Measurements from ENCODE around the gene FSTL3.
A peak's percentile ranks its signal among the peaks of the same experiment; 100 is the strongest.
"Not testable (repeated sequence)": the region's sequence is repeated elsewhere in the genome, so short reads cannot be mapped to it uniquely, and the experiment has no call there.

FSTL3 gene

GRCh38 chr19:694481-695351 is 18.5 kb downstream of the FSTL3 start:
- no peak overlapping the region for H3K27ac ChIP-seq
- no peak for TF ChIP-seq CTCF (IDR thresholded peaks at IDR 0.05; ENCODE audit: low read depth, low read length, missing control alignments)
- DNase-seq = no peak

GRCh38 chr19:695352-695949 is 19.3 kb downstream of the FSTL3 start, which contains the start of gene PRSS57:
Gene PRSS57, minus strand, starts transcription at chr19:695452. Its CDS starts 22 bp downstream, at chr19:695430.
- no peaks in the 10 kb centered on the region for H3K36me3 ChIP-seq (replicated peaks)
- DNase-seq = no peak
- no peak within 1 kb of the TSS for H3K4me3 ChIP-seq (ENCODE audit: low read depth, low read length)
- no peak for TF ChIP-seq CTCF (IDR thresholded peaks at IDR 0.05; ENCODE audit: low read depth, low read length, missing control alignments)
- in situ Hi-C loops (cut with HindIII; ENCODE audit: low pct_ligation_motif_present, low sequenced_read_pairs) = no loop called here
- no peaks in the 10 kb centered on the region for H3K27me3 ChIP-seq (replicated peaks)
- H3K27ac ChIP-seq = no peak within 1 kb of the TSS

More at GRCh38 chr19:694481-695351, 18.5 kb downstream of the FSTL3 start:
- no peaks in the 10 kb centered on the region for H3K36me3 ChIP-seq (replicated peaks)
- H3K27me3 ChIP-seq (replicated peaks) = no peaks in the 10 kb centered on the region
- in situ Hi-C loops (cut with HindIII; ENCODE audit: low pct_ligation_motif_present, low sequenced_read_pairs) = no loop called here
- H3K4me3 ChIP-seq (ENCODE audit: low read depth, low read length) = no peak overlapping the region

GRCh38 chr19:698529-698928 is 22.3 kb downstream of the FSTL3 start:
- H3K4me3 ChIP-seq (ENCODE audit: low read depth, low read length); in situ Hi-C loops (cut with HindIII; ENCODE audit: low pct_ligation_motif_present, low sequenced_read_pairs): not testable (repeated sequence)

GRCh38 chr19:699885-700284 is 23.7 kb downstream of the FSTL3 start:
- DNase-seq; H3K4me3 ChIP-seq (ENCODE audit: low read depth, low read length); H3K27ac ChIP-seq; H3K27me3 ChIP-seq (replicated peaks); H3K36me3 ChIP-seq (replicated peaks); in situ Hi-C loops (cut with HindIII; ENCODE audit: low pct_ligation_motif_present, low sequenced_read_pairs): not testable (repeated sequence)

More at GRCh38 chr19:698529-698928, 22.3 kb downstream of the FSTL3 start:
- H3K27ac ChIP-seq; DNase-seq; H3K36me3 ChIP-seq (replicated peaks); H3K27me3 ChIP-seq (replicated peaks): not testable (repeated sequence)

GRCh38 chr19:702847-703246 is 26.7 kb downstream of the FSTL3 start:
- in situ Hi-C loops (cut with HindIII; ENCODE audit: low pct_ligation_motif_present, low sequenced_read_pairs) = not testable (repeated sequence)

GRCh38 chr19:703329-703650 is 27.1 kb downstream of the FSTL3 start:
- Histone ChIP-seq H3K27me3 (replicated peaks) (no peaks in the 10 kb centered on the region), H3K4me3 (ENCODE audit: low read depth, low read length) (no peak overlapping the region), H3K36me3 (replicated peaks) (no peaks in the 10 kb centered on the region), H3K27ac (no peak overlapping the region)
- no peak for DNase-seq
- in situ Hi-C loops (cut with HindIII; ENCODE audit: low pct_ligation_motif_present, low sequenced_read_pairs) = no loop called here
- no peak for TF ChIP-seq CTCF (IDR thresholded peaks at IDR 0.05; ENCODE audit: low read depth, low read length, missing control alignments)

More at GRCh38 chr19:702847-703246, 26.7 kb downstream of the FSTL3 start:
- not testable (repeated sequence) for H3K27ac ChIP-seq; DNase-seq; H3K27me3 ChIP-seq (replicated peaks); H3K4me3 ChIP-seq (ENCODE audit: low read depth, low read length); H3K36me3 ChIP-seq (replicated peaks)

- no peak for TF ChIP-seq CTCF (IDR thresholded peaks at IDR 0.05; ENCODE audit: low read depth, low read length, missing control alignments)
- peak; percentile 41 for DNase-seq
- no peak overlapping the region for H3K27ac ChIP-seq
- H3K27me3 ChIP-seq (replicated peaks) = no peaks in the 10 kb centered on the region
- no peak overlapping the region for H3K4me3 ChIP-seq (ENCODE audit: low read depth, low read length)
- in situ Hi-C loops (cut with HindIII; ENCODE audit: low pct_ligation_motif_present, low sequenced_read_pairs) = no loop called here
- no peaks in the 10 kb centered on the region for H3K36me3 ChIP-seq (replicated peaks)
Measured at GRCh38 chr19:703651-704446, 27.7 kb downstream of the FSTL3 start.

Data from brain microvascular endothelial cell (primary cell).